H1 (cell line): ENCODE results near the gene HOMER2.

Experiments
- CBX8 ChIP-seq: fragments of 300-800, 300-1000 bp; sonication (generic); IDR thresholded peaks from 2 replicates; pipeline ENCODE4 v1.7.1; 2016; ENCODE audit warnings: low read depth, low read length, borderline replicate concordance
- EP300 ChIP-seq, 2 experiments: IDR thresholded peaks; 1 replicate in 1 of 2; 2 replicates in 1 of 2; pipeline ENCODE4 v1.6.1; 2011 to 2012; ENCODE audit warnings: low read depth in 2 of 2, low read length in 2 of 2, mild to moderate bottlenecking in 2 of 2, borderline replicate concordance in 1 of 2, inconsistent platforms in 1 of 2, moderate library complexity in 1 of 2
- EZH2 ChIP-seq: fragments of 200-600 bp; sonication (generic); IDR thresholded peaks from 2 replicates; pipeline ENCODE4 v1.7.1; 2012; ENCODE audit warnings: low read depth, mild to moderate bottlenecking, moderate library complexity, low read length, inconsistent platforms; ENCODE audit not compliant: severe bottlenecking
- MAFK ChIP-seq: IDR thresholded peaks from 2 replicates; pipeline ENCODE4 v1.6.1; 2012; ENCODE audit warnings: low read depth, mild to moderate bottlenecking, improper control_type of control experiment, low read length
- POLR2A ChIP-seq, 2 experiments: IDR thresholded peaks; 1 replicate in 1 of 2; 2 replicates in 1 of 2; pipeline ENCODE4 v1.6.1; 2011; ENCODE audit warnings: low read depth in 2 of 2, low read length in 2 of 2, mild to moderate bottlenecking in 2 of 2; ENCODE audit errors: control extremely low read depth in 1 of 2
- RAD21 ChIP-seq, 2 experiments: IDR thresholded peaks in 1 of 2; conservative IDR thresholded peaks in 1 of 2; 2 replicates each; pipeline ENCODE4 v1.6.1; 2011; ENCODE audit warnings: low read depth in 2 of 2, low read length in 2 of 2, improper control_type of control experiment in 1 of 2, inconsistent platforms in 1 of 2, mild to moderate bottlenecking in 1 of 2, moderate library complexity in 1 of 2
- RNF2 ChIP-seq: fragments of 200-900, 300-1000 bp; sonication (generic); IDR thresholded peaks from 2 replicates; pipeline ENCODE4 v1.7.1; 2016; ENCODE audit warnings: borderline replicate concordance, low read depth, mild to moderate bottlenecking, antibody characterized with exemption, low read length; ENCODE audit not compliant: poor library complexity, severe bottlenecking; ENCODE audit errors: missing control alignments
- TBP ChIP-seq: IDR thresholded peaks from 2 replicates; pipeline ENCODE4 v1.6.1; 2011; ENCODE audit warnings: low read depth, low read length, improper control_type of control experiment
- TF ChIP-seq, protein P1 (sequence below), 3 experiments: IDR thresholded peaks; 1 replicate in 2 of 3; 2 replicates in 1 of 3; pipeline versions ENCODE4 v1.5.1 to v1.6.1; 2011; ENCODE audit warnings: low read length in 3 of 3, mild to moderate bottlenecking in 3 of 3, inconsistent platforms in 2 of 3, low read depth in 1 of 3, moderate library complexity in 1 of 3; ENCODE audit not compliant: insufficient read depth in 1 of 3; ENCODE audit errors: control extremely low read depth in 1 of 3
- TF ChIP-seq, protein P2 (sequence below): IDR thresholded peaks from 2 replicates; pipeline ENCODE4 v1.6.1; 2012; ENCODE audit warnings: low read length, inconsistent platforms

DNA sequence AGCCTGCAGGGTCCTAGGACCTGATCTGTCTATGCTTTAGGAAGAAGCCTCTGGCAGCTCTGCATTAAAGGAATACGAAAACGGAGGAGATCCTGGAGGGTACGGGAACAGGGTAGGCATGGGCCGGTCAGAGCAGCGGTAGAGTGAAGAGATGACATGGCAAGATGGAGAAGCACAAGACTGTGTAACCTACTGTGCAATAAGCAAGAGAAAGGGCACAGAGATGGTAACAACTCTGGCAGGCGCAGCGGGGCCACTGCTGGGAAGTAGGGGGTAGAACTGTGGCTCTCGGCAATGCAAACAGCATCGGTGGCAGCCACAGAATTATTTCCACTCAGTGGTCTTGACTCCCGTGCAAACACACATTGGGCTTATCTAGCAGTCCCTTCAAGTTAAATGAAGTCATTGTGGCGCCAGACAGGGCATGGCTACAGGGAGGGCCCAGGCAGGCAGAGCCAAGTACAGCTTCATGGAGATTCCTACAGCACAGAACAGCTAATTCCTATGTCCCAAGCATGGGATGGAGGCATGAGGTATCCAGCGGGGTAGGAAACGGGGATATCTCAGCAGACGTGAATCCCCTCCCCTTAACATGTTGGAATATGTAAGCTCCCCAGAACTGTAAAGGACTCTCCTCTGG lies 114.3 kb downstream of the HOMER2 start:
- TF ChIP-seq RNF2: no peak
- TF ChIP-seq, protein P1, sequence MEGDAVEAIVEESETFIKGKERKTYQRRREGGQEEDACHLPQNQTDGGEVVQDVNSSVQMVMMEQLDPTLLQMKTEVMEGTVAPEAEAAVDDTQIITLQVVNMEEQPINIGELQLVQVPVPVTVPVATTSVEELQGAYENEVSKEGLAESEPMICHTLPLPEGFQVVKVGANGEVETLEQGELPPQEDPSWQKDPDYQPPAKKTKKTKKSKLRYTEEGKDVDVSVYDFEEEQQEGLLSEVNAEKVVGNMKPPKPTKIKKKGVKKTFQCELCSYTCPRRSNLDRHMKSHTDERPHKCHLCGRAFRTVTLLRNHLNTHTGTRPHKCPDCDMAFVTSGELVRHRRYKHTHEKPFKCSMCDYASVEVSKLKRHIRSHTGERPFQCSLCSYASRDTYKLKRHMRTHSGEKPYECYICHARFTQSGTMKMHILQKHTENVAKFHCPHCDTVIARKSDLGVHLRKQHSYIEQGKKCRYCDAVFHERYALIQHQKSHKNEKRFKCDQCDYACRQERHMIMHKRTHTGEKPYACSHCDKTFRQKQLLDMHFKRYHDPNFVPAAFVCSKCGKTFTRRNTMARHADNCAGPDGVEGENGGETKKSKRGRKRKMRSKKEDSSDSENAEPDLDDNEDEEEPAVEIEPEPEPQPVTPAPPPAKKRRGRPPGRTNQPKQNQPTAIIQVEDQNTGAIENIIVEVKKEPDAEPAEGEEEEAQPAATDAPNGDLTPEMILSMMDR (IDR thresholded peaks at IDR 0.05; ENCODE audit: control extremely low read depth in 1 of 3, insufficient read depth in 1 of 3, low read depth in 1 of 3, low read length in 3 of 3): no peak
- TF ChIP-seq EZH2: no peak
- TF ChIP-seq POLR2A (IDR thresholded peaks at IDR 0.05; ENCODE audit: control extremely low read depth in 1 of 2, low read depth in 2 of 2, low read length in 2 of 2): no peak
- TF ChIP-seq MAFK: no peak
- TF ChIP-seq EP300 (IDR thresholded peaks at IDR 0.05; ENCODE audit: borderline replicate concordance in 1 of 2, low read depth in 2 of 2, low read length in 2 of 2): no peak
- TF ChIP-seq, protein P2, sequence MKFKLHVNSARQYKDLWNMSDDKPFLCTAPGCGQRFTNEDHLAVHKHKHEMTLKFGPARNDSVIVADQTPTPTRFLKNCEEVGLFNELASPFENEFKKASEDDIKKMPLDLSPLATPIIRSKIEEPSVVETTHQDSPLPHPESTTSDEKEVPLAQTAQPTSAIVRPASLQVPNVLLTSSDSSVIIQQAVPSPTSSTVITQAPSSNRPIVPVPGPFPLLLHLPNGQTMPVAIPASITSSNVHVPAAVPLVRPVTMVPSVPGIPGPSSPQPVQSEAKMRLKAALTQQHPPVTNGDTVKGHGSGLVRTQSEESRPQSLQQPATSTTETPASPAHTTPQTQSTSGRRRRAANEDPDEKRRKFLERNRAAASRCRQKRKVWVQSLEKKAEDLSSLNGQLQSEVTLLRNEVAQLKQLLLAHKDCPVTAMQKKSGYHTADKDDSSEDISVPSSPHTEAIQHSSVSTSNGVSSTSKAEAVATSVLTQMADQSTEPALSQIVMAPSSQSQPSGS: no peak
- TF ChIP-seq CBX8: no peak
- TF ChIP-seq RAD21 (IDR thresholded peaks at IDR 0.05 in 1 of 2, conservative IDR thresholded peaks at IDR 0.05 in 1 of 2; ENCODE audit: low read depth in 2 of 2, low read length in 2 of 2): no peak
- TF ChIP-seq TBP: no peak
